GM20000 (cell line): ENCODE results near the gene ACBD4.

Experiments used
- DNase-seq: peaks from one replicate; pipeline ENCODE4 v3.0.0; 2012; ENCODE audit warnings: low spot score
- TF ChIP-seq, protein P1 (sequence below): IDR thresholded peaks from 2 replicates; pipeline ENCODE4 v1.5.1; 2012; ENCODE audit warnings: mild to moderate bottlenecking, control low read depth; ENCODE audit errors: extremely low read depth, missing control alignments

Gene ACBD4

DNA sequence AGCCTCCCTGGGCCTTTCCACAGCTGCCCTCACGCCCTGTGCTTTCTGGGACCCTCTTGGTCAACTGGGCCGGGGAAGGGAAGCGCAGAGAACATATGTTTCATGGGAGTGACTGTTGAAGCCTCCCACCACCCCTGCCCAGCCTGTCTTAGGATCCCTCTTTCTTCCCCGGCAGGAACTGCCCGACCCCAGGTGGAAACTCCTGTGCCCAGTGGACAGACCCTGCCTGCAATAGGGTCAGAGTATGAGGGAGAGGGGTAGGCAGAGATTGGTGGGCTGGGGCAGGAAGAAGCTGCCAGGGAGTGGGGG lies 36.7 kb downstream of the ACBD4 start:
- TF ChIP-seq, protein P1, sequence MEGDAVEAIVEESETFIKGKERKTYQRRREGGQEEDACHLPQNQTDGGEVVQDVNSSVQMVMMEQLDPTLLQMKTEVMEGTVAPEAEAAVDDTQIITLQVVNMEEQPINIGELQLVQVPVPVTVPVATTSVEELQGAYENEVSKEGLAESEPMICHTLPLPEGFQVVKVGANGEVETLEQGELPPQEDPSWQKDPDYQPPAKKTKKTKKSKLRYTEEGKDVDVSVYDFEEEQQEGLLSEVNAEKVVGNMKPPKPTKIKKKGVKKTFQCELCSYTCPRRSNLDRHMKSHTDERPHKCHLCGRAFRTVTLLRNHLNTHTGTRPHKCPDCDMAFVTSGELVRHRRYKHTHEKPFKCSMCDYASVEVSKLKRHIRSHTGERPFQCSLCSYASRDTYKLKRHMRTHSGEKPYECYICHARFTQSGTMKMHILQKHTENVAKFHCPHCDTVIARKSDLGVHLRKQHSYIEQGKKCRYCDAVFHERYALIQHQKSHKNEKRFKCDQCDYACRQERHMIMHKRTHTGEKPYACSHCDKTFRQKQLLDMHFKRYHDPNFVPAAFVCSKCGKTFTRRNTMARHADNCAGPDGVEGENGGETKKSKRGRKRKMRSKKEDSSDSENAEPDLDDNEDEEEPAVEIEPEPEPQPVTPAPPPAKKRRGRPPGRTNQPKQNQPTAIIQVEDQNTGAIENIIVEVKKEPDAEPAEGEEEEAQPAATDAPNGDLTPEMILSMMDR = no peak
- no peak for DNase-seq

DNA sequence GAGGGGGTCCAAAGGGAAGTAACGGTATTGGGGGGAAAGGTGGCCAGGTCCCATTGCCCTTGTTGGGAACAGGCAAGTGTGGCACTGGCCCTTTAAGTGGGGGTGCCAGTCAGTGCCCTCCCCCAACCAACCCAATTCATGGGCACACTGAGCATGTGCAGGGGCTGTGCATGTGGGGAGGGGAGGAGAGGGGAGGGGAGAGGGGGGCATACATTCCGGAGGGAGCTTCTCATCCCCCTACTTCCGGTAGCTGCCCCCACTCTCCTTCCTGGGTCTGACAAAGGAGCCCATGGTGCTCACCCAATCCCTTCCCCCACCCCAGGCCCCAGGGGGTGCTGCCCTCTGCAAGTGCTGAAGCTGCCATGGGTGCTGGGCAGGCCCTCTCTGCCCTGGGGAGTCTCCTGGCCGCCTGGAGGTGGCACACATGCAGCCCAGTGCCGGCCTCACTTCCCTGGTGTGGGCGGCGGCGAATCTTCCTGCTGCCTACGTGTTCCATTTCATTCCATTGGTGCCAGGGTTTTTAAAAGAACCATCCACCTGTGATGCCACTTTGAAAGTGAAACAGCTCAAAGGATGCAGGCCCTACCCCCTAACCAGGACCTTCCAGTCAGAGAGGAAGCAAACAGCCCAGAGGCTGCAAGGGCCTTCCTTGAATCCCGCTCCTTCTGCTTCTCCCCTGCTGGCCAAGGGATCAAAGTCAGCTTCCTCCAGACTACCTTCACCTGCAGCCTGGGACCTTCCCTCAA lies 37.2 kb downstream of the ACBD4 start:
- TF ChIP-seq, protein P1 = no peak
- peak; percentile 56 for DNase-seq

DNA sequence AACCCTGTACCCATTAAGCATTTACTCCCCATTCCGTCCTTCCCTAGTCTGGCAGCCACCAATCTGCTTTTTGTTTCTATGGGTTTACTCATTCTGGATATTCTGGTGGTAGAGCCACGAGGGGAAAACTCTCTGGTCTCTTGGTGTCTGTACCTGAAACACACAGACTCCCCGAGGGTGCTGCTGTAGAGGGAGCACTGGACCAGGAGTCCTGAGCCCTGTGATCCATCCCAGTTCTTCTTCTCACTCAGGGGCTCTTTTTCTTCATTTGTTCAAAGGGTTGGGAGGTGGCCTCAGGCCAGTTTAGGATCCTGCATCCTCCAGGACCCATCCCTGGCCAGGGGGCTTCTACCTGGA lies 40.2 kb downstream of the ACBD4 start:
- TF ChIP-seq, protein P1 = no peak
- DNase-seq = no peak

DNA sequence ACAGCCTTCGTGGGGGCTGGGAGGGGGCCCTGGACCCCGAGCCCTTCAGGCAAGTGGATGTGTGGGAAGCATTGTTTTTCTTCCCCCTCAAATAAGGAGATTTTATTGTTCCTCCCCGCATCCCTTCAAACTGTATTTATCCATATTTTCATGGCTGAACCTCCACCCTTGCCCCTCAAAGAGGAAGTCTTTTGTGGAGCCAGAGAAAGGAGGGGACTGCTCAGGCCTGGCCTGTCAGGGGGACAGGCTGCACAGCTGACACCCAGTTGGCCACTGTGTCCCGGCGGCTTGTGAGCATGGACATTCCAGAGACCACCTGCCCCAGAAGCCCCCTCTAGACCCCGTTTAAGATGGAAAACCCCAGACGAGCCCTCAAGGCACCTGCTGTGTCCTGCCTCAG lies 42.1 kb downstream of the ACBD4 start:
- TF ChIP-seq, protein P1 = no peak
- no peak for DNase-seq

DNA sequence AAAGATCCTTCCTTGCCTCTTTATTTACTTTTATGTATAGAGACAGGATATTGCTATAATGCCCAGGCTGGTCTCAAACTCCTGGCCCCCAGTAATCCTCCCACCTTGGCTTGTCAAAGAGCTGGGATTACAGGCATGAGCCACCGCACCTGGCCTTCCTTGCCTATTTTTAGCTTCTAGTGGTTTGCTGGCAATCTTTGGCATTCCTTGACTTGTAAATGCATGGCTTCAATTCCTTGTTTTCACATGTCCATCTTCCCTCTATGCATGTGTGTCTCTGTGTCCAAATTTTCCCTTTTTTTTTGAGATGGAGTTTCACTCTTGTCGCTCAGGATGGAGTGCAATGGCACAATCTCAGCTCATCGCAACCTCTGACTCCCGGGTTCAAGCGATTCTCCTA lies 48.7 kb downstream of the ACBD4 start:
- TF ChIP-seq, protein P1 = no peak
- DNase-seq = no peak

DNA sequence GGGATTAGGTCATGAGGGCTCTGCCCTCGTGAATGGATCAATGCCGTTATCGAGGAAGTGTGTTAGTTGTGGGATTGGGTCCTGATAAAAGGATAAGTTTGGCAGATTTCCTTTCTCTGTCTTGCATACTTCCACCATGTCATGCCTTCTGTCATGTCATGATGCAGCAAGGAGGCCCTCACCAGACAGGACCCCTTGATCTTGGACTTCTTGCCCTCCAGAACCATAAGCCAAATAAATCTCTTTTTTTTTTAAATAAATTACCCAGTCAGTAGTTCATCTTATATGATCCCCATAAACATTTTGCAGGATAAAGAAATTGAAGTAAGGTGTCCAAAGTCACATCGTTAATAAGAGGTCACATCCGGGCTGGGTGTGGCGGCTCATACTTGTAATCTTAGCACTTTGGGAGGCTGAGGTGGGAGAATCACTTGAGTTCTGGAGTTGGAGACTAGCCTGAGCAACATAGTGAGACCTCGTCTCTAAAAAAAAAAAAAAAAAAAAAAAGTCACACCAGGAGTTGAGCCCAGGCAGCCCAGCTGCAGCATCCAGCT lies 51.4 kb downstream of the ACBD4 start:
- DNase-seq = no peak
- TF ChIP-seq, protein P1 = no peak

DNA sequence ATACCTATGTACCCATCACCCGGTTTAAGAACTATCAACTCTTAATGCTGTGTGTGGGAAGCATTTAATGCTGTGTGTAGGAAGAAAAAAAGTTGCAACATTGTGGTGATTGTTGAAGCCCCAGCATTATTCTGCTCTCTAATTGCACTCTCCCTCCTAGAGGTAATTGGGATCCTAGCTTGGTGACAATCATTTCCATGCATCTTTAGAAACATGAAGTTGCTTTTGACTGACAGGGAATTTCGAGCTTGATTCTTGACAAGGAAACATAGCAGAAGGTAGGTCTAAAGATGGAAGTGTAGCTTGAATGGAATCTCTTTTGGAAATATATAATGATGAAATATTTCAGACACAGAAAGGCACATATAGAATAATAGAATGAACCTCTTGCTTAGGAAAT lies 53.5 kb downstream of the ACBD4 start:
- TF ChIP-seq, protein P1 = no peak
- no peak for DNase-seq
